Measurements from ENCODE around the gene PTPRD.
"Not testable (repeated sequence)": the region's sequence is repeated elsewhere in the genome, so short reads cannot be mapped to it uniquely, and the experiment has no call there.

The PTPRD gene

GRCh38 chr9:9097254-9097653, 1515.5 kb downstream of the PTPRD start:
- DNase-seq, result not testable (repeated sequence)

- DNase-seq, result no peak
These were observed 1521.4 kb downstream of the PTPRD start for GRCh38 chr9:9091387-9091786.

- no peak for DNase-seq
These were observed 1533.3 kb downstream of the PTPRD start for GRCh38 chr9:9079473-9079872.

- no peak for DNase-seq
These were observed 1534.5 kb downstream of the PTPRD start for GRCh38 chr9:9078301-9078700.

GRCh38 chr9:9061627-9062026, 1551.2 kb downstream of the PTPRD start:
- DNase-seq, result no peak

GRCh38 chr9:9054354-9054992, 1558.3 kb downstream of the PTPRD start:
- DNase-seq, result no peak

GRCh38 chr9:9045572-9045971, 1567.2 kb downstream of the PTPRD start:
- DNase-seq, result no peak

- no peak for DNase-seq
These were observed 1567.7 kb downstream of the PTPRD start for GRCh38 chr9:9045072-9045471.

GRCh38 chr9:9043788-9044187, 1569.0 kb downstream of the PTPRD start:
- not testable (repeated sequence) for DNase-seq

GRCh38 chr9:9041756-9042155, 1571.0 kb downstream of the PTPRD start:
- DNase-seq, result no peak

- DNase-seq, result no peak
These were observed 1579.8 kb downstream of the PTPRD start for GRCh38 chr9:9033022-9033421.

- no peak for DNase-seq
These were observed 1596.2 kb downstream of the PTPRD start for GRCh38 chr9:9016597-9016996.

- no peak for DNase-seq
These were observed 1608.0 kb downstream of the PTPRD start for GRCh38 chr9:9004810-9005209.

GRCh38 chr9:9002826-9003583, 1609.8 kb downstream of the PTPRD start:
- no peak for DNase-seq

- no peak for DNase-seq
These were observed 1632.2 kb downstream of the PTPRD start for GRCh38 chr9:8980496-8981013.

GRCh38 chr9:8978334-8978733, 1634.5 kb downstream of the PTPRD start:
- no peak for DNase-seq

GRCh38 chr9:8968350-8968749, 1644.5 kb downstream of the PTPRD start:
- DNase-seq, result not testable (repeated sequence)

- DNase-seq, result no peak
These were observed 1648.9 kb downstream of the PTPRD start for GRCh38 chr9:8963885-8964284.

- DNase-seq, result no peak
These were observed 1650.7 kb downstream of the PTPRD start for GRCh38 chr9:8962084-8962483.

GRCh38 chr9:8961186-8961851, 1651.5 kb downstream of the PTPRD start:
- no peak for DNase-seq

GRCh38 chr9:8960254-8960653, 1652.5 kb downstream of the PTPRD start:
- DNase-seq, result no peak

- no peak for DNase-seq
These were observed 1654.4 kb downstream of the PTPRD start for GRCh38 chr9:8958358-8958757.

- no peak for DNase-seq
These were observed 1657.5 kb downstream of the PTPRD start for GRCh38 chr9:8955315-8955714.

GRCh38 chr9:8946461-8946860, 1666.3 kb downstream of the PTPRD start:
- DNase-seq, result no peak

Measured in EL (cell line).